ENCODE results near the gene GZF1.

GZF1 gene

GRCh38 chr20:23419995-23420901 lies 58.3 kb downstream of the GZF1 start:
- H3K36me3 Mint-ChIP-seq = peaks cover 7% of the 10 kb centered on the region
- no peaks in the 10 kb centered on the region for H3K9me3 Mint-ChIP-seq
- ATAC-seq (peak; percentile 47), DNase-seq (ENCODE audit: low spot score in 2 of 2) (peak; percentile 12 to 64)
- peak overlapping the region; percentile 80 for H3K4me3 Mint-ChIP-seq
- H3K27ac Mint-ChIP-seq = peak overlapping the region; percentile 89
- peaks cover 34% of the 10 kb centered on the region for H3K4me1 Mint-ChIP-seq

GRCh38 chr20:23420943-23421931 lies 59.3 kb downstream of the GZF1 start, which contains the start of gene NAPB:
NAPB (minus strand) TSS chr20:23421488; CDS start chr20:23421402, 86 bp downstream.
- Mint-ChIP-seq H3K9me3 (no peaks in the 10 kb centered on the region), H3K36me3 (peaks cover 7% of the 10 kb centered on the region), H3K27ac (peak within 1 kb of the TSS; percentile 89), H3K4me3 (peak within 1 kb of the TSS; percentile 80), H3K4me1 (peaks cover 25% of the 10 kb centered on the region)
- DNase-seq (ENCODE audit: low spot score in 2 of 2) (peak; percentile 86 to 95), ATAC-seq (peak; percentile 99)
